K562 (cell line): ENCODE measurements around the gene ASIC3. TPM values are rescaled to one million over a fixed set of nuclear protein-coding genes. Genes with fewer than 3 reads are reported as not detected.

Experiments used
- CBFB ChIP-seq: sonication (generic); formaldehyde crosslinking; IDR thresholded peaks from 2 replicates; pipeline ENCODE4 v1.4.0; 2020; ENCODE audit warnings: mild to moderate bottlenecking, missing genetic modification reagents
- CREB5 ChIP-seq: fragments of 250-450 bp; sonication (Bioruptor Pico); IDR thresholded peaks from 2 replicates; pipeline ENCODE4 v1.5.0; 2020; ENCODE audit warnings: mild to moderate bottlenecking
- DPF2 ChIP-seq: fragments of 450-650 bp; IDR thresholded peaks from 2 replicates; pipeline ENCODE4 v1.6.1; 2016
- ESRRA ChIP-seq: fragments of 450-650 bp; IDR thresholded peaks from 2 replicates; pipeline ENCODE4 v1.6.1; 2014; ENCODE audit warnings: low read depth, mild to moderate bottlenecking, moderate library complexity, borderline replicate concordance
- ETV1 ChIP-seq: fragments of 450-650 bp; conservative IDR thresholded peaks from 2 replicates; pipeline ENCODE4 v1.6.1; 2016; ENCODE audit warnings: missing genetic modification characterization, control low read depth, low read depth, missing compliant biosample characterization
- GTF3C2 ChIP-seq: IDR thresholded peaks from 3 replicates; pipeline ENCODE4 v1.6.1; 2011; ENCODE audit warnings: borderline replicate concordance, mild to moderate bottlenecking, moderate library complexity; ENCODE audit not compliant: insufficient read length; ENCODE audit errors: extremely low read depth
- HDGF ChIP-seq: fragments of 450-650 bp; IDR thresholded peaks from 2 replicates; pipeline ENCODE4 v1.6.1; 2016
- HLTF ChIP-seq: fragments of 450-650 bp; IDR thresholded peaks from 2 replicates; pipeline ENCODE4 v1.6.1; 2016
- NCOA6 ChIP-seq: fragments of 450-650 bp; IDR thresholded peaks from 2 replicates; pipeline ENCODE4 v1.6.1; 2017; ENCODE audit warnings: mild to moderate bottlenecking
- RFX5 ChIP-seq: IDR thresholded peaks from 2 replicates; pipeline ENCODE4 v1.6.1; 2011; ENCODE audit warnings: low read depth, mild to moderate bottlenecking, improper control_type of control experiment, low read length
- SMAD1 ChIP-seq: fragments of 150-350 bp; IDR thresholded peaks from 2 replicates; pipeline ENCODE4 v1.6.1; 2014; ENCODE audit warnings: low read length, low read depth; ENCODE audit not compliant: partially characterized antibody
- SMARCB1 ChIP-seq: IDR thresholded peaks from 2 replicates; pipeline ENCODE4 v1.6.1; 2011; ENCODE audit warnings: improper control_type of control experiment, low read depth; ENCODE audit not compliant: insufficient read length
- TBP ChIP-seq: optimal IDR thresholded peaks from 2 replicates; pipeline ENCODE3; 2011; ENCODE audit warnings: low read depth, low read length, improper control_type of control experiment
- TEAD1 ChIP-seq, 2 experiments: fragments of 450-650 bp in 1 of 2; sonication (generic) in 1 of 2; formaldehyde crosslinking; IDR thresholded peaks; 2 replicates each; pipeline versions ENCODE4 v1.4.0 to v1.8.0; 2020 to 2022; ENCODE audit warnings: mild to moderate bottlenecking in 2 of 2, missing genetic modification reagents in 1 of 2
- VEZF1 ChIP-seq: fragments of 200-800 bp; sonication (Bioruptor generic); IDR thresholded peaks from 2 replicates; pipeline ENCODE4 v1.6.1; 2017; ENCODE audit warnings: missing genetic modification characterization, missing compliant biosample characterization
- ZNF277 ChIP-seq: fragments of 250-450 bp; sonication (Bioruptor Pico); IDR thresholded peaks from 2 replicates; pipeline ENCODE4 v1.8.0; 2022; ENCODE audit warnings: inconsistent platforms, mild to moderate bottlenecking, moderate library complexity, borderline replicate concordance
- ZNF384 ChIP-seq: IDR thresholded peaks from 2 replicates; pipeline ENCODE4 v1.6.1; 2012; ENCODE audit warnings: low read depth, low read length, improper control_type of control experiment
- ZNF449 ChIP-seq: fragments of 250-450 bp; sonication (Bioruptor Pico); IDR thresholded peaks from 2 replicates; pipeline ENCODE4 v1.8.0; 2022; ENCODE audit warnings: moderate library complexity, mild to moderate bottlenecking, inconsistent platforms
- ZNF785 ChIP-seq: fragments of 250-450 bp; sonication (Bioruptor Pico); IDR thresholded peaks from 2 replicates; pipeline ENCODE4 v1.4.0; 2020; ENCODE audit warnings: mild to moderate bottlenecking
- polyA plus RNA-seq, 8 experiments: library from polyadenylated mRNA; depleted of rRNA in 4 of 8; stranded (reverse) in 5 of 8; unstranded in 3 of 8; fragments of >200 nt; fragmentation: Nextera tagmentation in 2 of 8; fragmentation: Illumina TruSeq in 1 of 8; extraction: Ambion mirVana in 2 of 8; extraction: Trizol in 1 of 8; gene quantifications; 2 replicates each; pipeline versions ENCODE4 v1.2.1 to v1.2.3, GENCODE V29; 2011 to 2014; ENCODE audit warnings: inconsistent platforms in 1 of 8, missing spikeins in 1 of 8
- total RNA-seq, 7 experiments: library from RNA; depleted of rRNA in 6 of 7; stranded (reverse); fragments of >200 nt in 6 of 7; fragmentation: Illumina TruSeq in 2 of 7; extraction: Trizol in 2 of 7; gene quantifications; 2 replicates each; pipeline versions ENCODE4 v1.2.1 to v1.2.3, GENCODE V29; 2011 to 2021; ENCODE audit warnings: low replicate concordance in 1 of 7

The ASIC3 gene
- total and polyA plus RNA-seq, 9 of the 15 experiments (the other 6 are each of a cell fraction or from before 2014, with no cell fraction given), result 0.11 to 5.0 (median 0.87) TPM

- TF ChIP-seq CREB5, result no peak
- TF ChIP-seq ETV1 (tag), result no peak
- TF ChIP-seq ZNF277, result no peak
- TF ChIP-seq VEZF1, result no peak; the same call in 1 of the 2 replicates
- TF ChIP-seq DPF2, result peak; percentile 47
- TF ChIP-seq ZNF384, result no peak
- peak; percentile 14 for TF ChIP-seq TBP
- no peak for TF ChIP-seq ZNF449 (CRISPR knock-in tag)
- no peak for TF ChIP-seq ZNF785 (CRISPR knock-in tag)
- TF ChIP-seq ESRRA, result no peak
- TF ChIP-seq CBFB, result 0 out of 2 replicates have a peak, but pooled peaks have one; percentile 3
- no peak for TF ChIP-seq GTF3C2
- TF ChIP-seq TEAD1 (CRISPR knock-in tag; IDR thresholded peaks at IDR 0.05), result no peak
- TF ChIP-seq HLTF, result peak; percentile 52; the same call in 1 of the 2 replicates
- no peak for TF ChIP-seq RFX5
- no peak for TF ChIP-seq NCOA6
- no peak for TF ChIP-seq SMAD1
- TF ChIP-seq HDGF, result peak; percentile 53; the same call in 1 of the 2 replicates
- TF ChIP-seq SMARCB1, result no peak
Measured at GRCh38 chr7:151061213-151062110, 13.1 kb downstream of the ASIC3 start (continued).
